ENCODE data around the gene DCN.

DCN gene

GRCh38 chr12:91094957-91095356, 87.7 kb downstream of the DCN start:
- no peak for ATAC-seq (ENCODE audit: low read depth)
- no peaks in the 10 kb centered on the region for H3K4me1 Mint-ChIP-seq
- no peak overlapping the region for H3K4me3 Mint-ChIP-seq
- DNase-seq (ENCODE audit: low spot score in 2 of 2): no peak
- no peaks in the 10 kb centered on the region for H3K27me3 Mint-ChIP-seq
- peaks cover 5% of the 10 kb centered on the region for H3K9me3 Mint-ChIP-seq
- peaks cover 1% of the 10 kb centered on the region for H3K36me3 Mint-ChIP-seq
- H3K27ac Mint-ChIP-seq: no peak overlapping the region

DNA sequence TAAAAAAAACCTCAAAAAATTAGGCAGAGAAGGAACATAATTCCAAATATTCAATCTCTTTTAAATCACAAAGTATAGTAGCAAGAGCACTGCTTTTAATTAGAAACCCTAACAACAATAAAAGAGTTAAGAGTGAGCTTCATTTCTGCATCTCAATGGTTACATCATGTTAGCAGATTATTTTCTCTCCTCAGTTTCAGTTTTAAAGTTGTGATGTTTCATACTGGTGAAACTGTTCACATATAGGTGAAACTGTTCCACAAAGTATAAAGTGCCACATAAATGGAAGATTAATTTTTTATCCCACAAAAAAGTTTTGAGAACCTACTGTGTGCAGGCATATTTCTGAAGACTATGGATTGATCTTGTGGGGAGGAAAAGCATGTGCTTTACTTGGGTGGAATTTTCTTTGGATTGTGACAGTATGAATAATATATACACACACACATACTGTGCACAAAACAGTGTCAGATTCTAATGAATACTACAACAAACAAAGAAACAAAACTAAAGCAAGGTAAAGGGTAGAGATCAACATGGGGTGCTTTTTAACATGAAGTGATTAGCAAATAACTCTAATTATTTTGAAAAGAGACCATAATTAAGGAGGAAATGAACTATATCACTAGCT, 88.5 kb downstream of the DCN start:
- H3K4me3 Mint-ChIP-seq: no peak overlapping the region
- H3K4me1 Mint-ChIP-seq: no peaks in the 10 kb centered on the region
- DNase-seq (ENCODE audit: low spot score in 2 of 2): no peak
- H3K27me3 Mint-ChIP-seq: no peaks in the 10 kb centered on the region
- H3K36me3 Mint-ChIP-seq: peaks cover 4% of the 10 kb centered on the region
- H3K9me3 Mint-ChIP-seq: peaks cover 10% of the 10 kb centered on the region
- ATAC-seq (ENCODE audit: low read depth): no peak
- no peak overlapping the region for H3K27ac Mint-ChIP-seq

DNA sequence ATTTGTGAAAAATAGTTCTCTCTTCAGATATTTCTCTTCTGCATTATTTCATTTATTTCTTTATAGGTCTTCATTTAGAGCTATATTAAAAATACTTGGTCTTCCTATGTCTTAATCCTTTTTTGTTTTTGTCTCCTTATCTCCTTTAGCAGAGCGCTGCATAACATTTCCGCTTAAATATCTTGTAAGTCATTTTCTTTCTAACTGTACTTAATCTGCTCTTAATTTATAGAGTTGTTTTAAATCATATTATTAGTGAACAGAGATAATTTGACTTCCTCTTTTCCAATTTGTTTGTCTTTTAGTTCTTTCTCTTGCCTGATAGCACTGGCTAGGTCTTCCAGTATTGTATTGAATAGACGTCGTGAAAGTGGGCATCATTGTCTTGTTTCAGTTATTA, 89.3 kb downstream of the DCN start:
- H3K27me3 Mint-ChIP-seq: no peaks in the 10 kb centered on the region
- H3K9me3 Mint-ChIP-seq: peaks cover 13% of the 10 kb centered on the region
- ATAC-seq (ENCODE audit: low read depth) (no peak), DNase-seq (ENCODE audit: low spot score in 2 of 2) (no peak)
- peaks cover 4% of the 10 kb centered on the region for H3K36me3 Mint-ChIP-seq
- H3K27ac Mint-ChIP-seq: no peak overlapping the region
- no peak overlapping the region for H3K4me3 Mint-ChIP-seq
- H3K4me1 Mint-ChIP-seq: no peaks in the 10 kb centered on the region

- Mint-ChIP-seq H3K36me3 (peaks cover 4% of the 10 kb centered on the region), H3K4me1 (no peaks in the 10 kb centered on the region), H3K27ac (no peak overlapping the region), H3K27me3 (no peaks in the 10 kb centered on the region), H3K9me3 (peaks cover 13% of the 10 kb centered on the region), H3K4me3 (no peak overlapping the region)
- DNase-seq (ENCODE audit: low spot score in 2 of 2): no peak
- ATAC-seq (ENCODE audit: low read depth): no peak
These were observed 90.5 kb downstream of the DCN start for GRCh38 chr12:91091916-91092715.
